Kasumi-1 (cell line): ENCODE results near the gene TBPL2.
A peak's percentile ranks its signal among the peaks of the same experiment; 100 is the strongest.
"Not testable (repeated sequence)": the region's sequence is repeated elsewhere in the genome, so short reads cannot be mapped to it uniquely, and the experiment has no call there.

Experiments used
- DNase-seq, 2 experiments: peaks; one replicate each; lab custom pipeline; 2025; lab: John Stamatoyannopoulos, UW

The TBPL2 gene

GRCh38 chr14:55441286-55441685 is 870 bp upstream of the TBPL2 start:
- DNase-seq, result no peak

GRCh38 chr14:55438066-55438683 is 2.2 kb downstream of the TBPL2 start:
- DNase-seq, result peak; percentile 77 to 81

GRCh38 chr14:55436931-55437330 is 3.5 kb downstream of the TBPL2 start:
- DNase-seq, result no peak

- no peak for DNase-seq
Observed at GRCh38 chr14:55436519-55436918, 3.9 kb downstream of the TBPL2 start.

GRCh38 chr14:55434805-55435174 is 5.6 kb downstream of the TBPL2 start:
- no peak for DNase-seq

- DNase-seq, result no peak
Observed at GRCh38 chr14:55433880-55434804, 6.3 kb downstream of the TBPL2 start.

GRCh38 chr14:55432628-55433027 is 7.8 kb downstream of the TBPL2 start:
- no peak for DNase-seq

- peak; percentile 60 to 76 for DNase-seq
Observed at GRCh38 chr14:55430024-55430690, 10.3 kb downstream of the TBPL2 start.

- no peak for DNase-seq
Observed at GRCh38 chr14:55427439-55427838, 13.0 kb downstream of the TBPL2 start.

- no peak for DNase-seq
Observed at GRCh38 chr14:55426891-55427290, 13.5 kb downstream of the TBPL2 start.

GRCh38 chr14:55425091-55425490 is 15.3 kb downstream of the TBPL2 start:
- DNase-seq, result no peak

GRCh38 chr14:55423969-55424368 is 16.4 kb downstream of the TBPL2 start:
- no peak for DNase-seq

GRCh38 chr14:55422338-55422737 is 18.1 kb downstream of the TBPL2 start:
- not testable (repeated sequence) for DNase-seq

GRCh38 chr14:55419663-55420062 is 20.8 kb downstream of the TBPL2 start:
- no peak for DNase-seq

GRCh38 chr14:55418411-55418810 is 22.0 kb downstream of the TBPL2 start:
- DNase-seq, result no peak

GRCh38 chr14:55417955-55418354 is 22.5 kb downstream of the TBPL2 start:
- no peak for DNase-seq

- peak; percentile 16 to 36 for DNase-seq
Observed at GRCh38 chr14:55416866-55417265, 23.6 kb downstream of the TBPL2 start.

GRCh38 chr14:55414551-55414950 is 25.9 kb downstream of the TBPL2 start:
- DNase-seq, result no peak

GRCh38 chr14:55412676-55413075 is 27.7 kb downstream of the TBPL2 start:
- no peak for DNase-seq

- peak; percentile 91 to 95 for DNase-seq
Observed at GRCh38 chr14:55411426-55412389, 28.7 kb downstream of the TBPL2 start, which contains the start of gene ATG14. Gene ATG14 (minus strand): TSS chr14:55411830. CDS start chr14:55411822, 8 bp downstream.

GRCh38 chr14:55410876-55411275 is 29.5 kb downstream of the TBPL2 start:
- no peak for DNase-seq
